Measurements from ENCODE around the gene TLNRD1. TPM values are rescaled to one million over a fixed set of nuclear protein-coding genes. Genes with fewer than 3 reads are reported as not detected.

The TLNRD1 gene
- total RNA-seq, 1 experiment from 2014 or later, result 22.5 TPM

- no TSS peak for BruUV-seq (replicated peaks)
- Histone ChIP-seq H3K27me3 (ENCODE audit: insufficient read depth, low read length) (no peaks in the 10 kb centered on the region), H3K4me2 (ENCODE audit: low read length) (no peak overlapping the region), H3K4me1 (ENCODE audit: control insufficient read depth in 1 of 2, insufficient read depth in 2 of 2, low read length in 2 of 2) (peaks cover 17 to 34% of the 10 kb centered on the region in 2 experiments), H3K4me3 (replicated peaks in 1 of 2; ENCODE audit: low read depth in 1 of 2, low read length in 2 of 2) (no peak overlapping the region), H3K79me2 (ENCODE audit: insufficient read depth, low read length) (peaks cover 8% of the 10 kb centered on the region; the same call in 1 of the 2 replicates), H2AFZ (ENCODE audit: low read depth, low read length, poor library complexity, severe bottlenecking) (no peak overlapping the region), H3K36me3 (ENCODE audit: control insufficient read depth in 1 of 2, insufficient read depth in 2 of 2, low read length in 2 of 2) (no peaks in the 10 kb centered on the region), H3K9me3 (ENCODE audit: control insufficient read depth in 1 of 2, insufficient read depth in 1 of 2, low read depth in 1 of 2, low read length in 2 of 2) (no peaks in the 10 kb centered on the region), H3K9me2 (ENCODE audit: insufficient read depth) (no peaks in the 10 kb centered on the region), H4K20me1 (ENCODE audit: insufficient read depth) (no peaks in the 10 kb centered on the region), H3K27ac (ENCODE audit: low read depth, low read length) (no peak overlapping the region), H3K9ac (ENCODE audit: low read length) (no peak overlapping the region)
- CTCF ChIA-PET, result no interaction called here
- intact Hi-C loops (cut with micrococcal nuclease), result loop anchor here (5.0 to 10.0 kb wide), 3 partner anchors 111 to 329 kb away; partner anchors contain the start of gene STARD5
- no peak for ATAC-seq
- RAD21 ChIA-PET (ENCODE audit: low non-redundant PET in 1 of 2, low total read pairs in 2 of 2, uncharacterized antibody in 2 of 2, unreplicated experiment in 2 of 2), result no interaction called here
- no peak for TF ChIP-seq CEBPB (IDR thresholded peaks at IDR 0.05; ENCODE audit: low read depth)
- TF ChIP-seq EZH2 (IDR thresholded peaks at IDR 0.05), result no peak
- TF ChIP-seq EGR1 (IDR thresholded peaks at IDR 0.05; ENCODE audit: low read depth), result no peak
- TF ChIP-seq CTCF (IDR thresholded peaks at IDR 0.05 in 2 of 3, conservative IDR thresholded peaks at IDR 0.05 in 1 of 3; ENCODE audit: borderline replicate concordance in 1 of 3, insufficient read depth in 1 of 3, low read depth in 2 of 3, low read length in 2 of 3), result peak; percentile 49 to 76 (median 61); a peak in 5 of 6 replicates
- no peak for TF ChIP-seq REST (IDR thresholded peaks at IDR 0.05; ENCODE audit: low read depth)
- TF ChIP-seq EZH2phosphoT487 (IDR thresholded peaks at IDR 0.05; ENCODE audit: borderline replicate concordance), result no peak
- no peak for TF ChIP-seq FOSL1 (IDR thresholded peaks at IDR 0.05; ENCODE audit: low read depth)
- no peak for TF ChIP-seq ZBTB33 (IDR thresholded peaks at IDR 0.05; ENCODE audit: extremely low read depth, insufficient replicate concordance, low read length)
- TF ChIP-seq ELF1 (IDR thresholded peaks at IDR 0.05; ENCODE audit: borderline replicate concordance, low read depth), result no peak
- TF ChIP-seq CBX3 (IDR thresholded peaks at IDR 0.05; ENCODE audit: low read depth), result peak; percentile 51; the same call in 1 of the 2 replicates
- TF ChIP-seq RAD21 (IDR thresholded peaks at IDR 0.05; ENCODE audit: low read depth), result peak; percentile 63
- no peak for DNase-seq (ENCODE audit: low read depth, low spot score)
- POLR2A ChIA-PET, result interaction anchor here (0.7 kb wide), 1 partner anchor 256 kb away, joined by 3 read pairs; no protein-coding TSS in a partner anchor
Measured at GRCh38 chr15:80996247-80996646, 4.5 kb upstream of the TLNRD1 start.

Measured in HCT116 (cell line).